Measurements from ENCODE around the gene CDR2.

CDR2 gene

DNA sequence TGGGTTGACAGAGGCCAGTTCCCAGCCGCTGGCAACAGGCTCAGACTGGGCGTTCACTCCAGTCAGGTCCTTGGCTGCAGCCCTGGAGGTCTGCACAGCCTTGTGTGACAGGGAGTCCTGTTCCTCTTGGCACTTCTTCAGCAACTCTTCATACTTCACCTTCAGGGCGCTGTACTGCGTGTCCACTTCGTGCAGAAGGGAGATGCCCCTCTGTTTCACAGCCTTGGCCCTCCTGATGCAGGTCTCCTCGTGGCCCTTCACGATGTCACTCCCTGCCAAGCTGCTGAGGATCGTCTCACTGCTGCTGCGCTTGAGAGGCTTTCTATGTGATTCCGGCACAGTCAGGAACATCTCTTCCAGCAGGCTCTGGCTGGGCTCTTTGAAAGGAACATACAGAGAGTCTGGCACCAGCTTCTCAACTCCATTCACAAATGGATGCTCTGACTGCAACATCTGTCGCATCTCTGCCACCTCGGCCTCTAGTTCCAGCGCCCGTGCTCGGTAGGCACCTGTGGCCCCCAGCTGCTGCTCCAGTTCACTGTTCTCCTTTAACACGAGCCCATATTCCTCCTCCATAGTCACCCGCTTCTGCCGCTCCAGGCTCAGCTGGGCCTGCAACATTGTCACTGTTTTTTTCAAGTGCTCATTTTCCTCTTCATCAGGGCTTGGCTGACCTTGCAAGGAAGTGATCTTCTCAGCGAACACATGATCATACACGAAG lies 27.2 kb downstream of the CDR2 start:
- Histone ChIP-seq H3K4me3 (ENCODE audit: control insufficient read depth in 1 of 7, extremely low read depth in 1 of 7, insufficient read depth in 4 of 7, low read depth in 2 of 7, low read length in 6 of 7) (no peak overlapping the region), H3K9me3 (ENCODE audit: control extremely low read depth in 1 of 5, control insufficient read depth in 4 of 5, insufficient read depth in 2 of 5, low read depth in 1 of 5, low read length in 4 of 5) (no peaks in the 10 kb centered on the region), H3K36me3 (ENCODE audit: control insufficient read depth in 4 of 4, insufficient read depth in 4 of 4, low read length in 3 of 4) (peaks cover 7 to 31% (median 14%) of the 10 kb centered on the region in 4 experiments), H3K4me1 (ENCODE audit: control extremely low read depth in 1 of 4, control insufficient read depth in 4 of 4, insufficient read depth in 4 of 4, low read length in 3 of 4) (peaks cover 0 to 3% (median 0%) of the 10 kb centered on the region in 4 experiments), H3K27me3 (replicated peaks in 2 of 5; ENCODE audit: control insufficient read depth in 4 of 5, insufficient read depth in 5 of 5, low read length in 4 of 5) (no peaks in the 10 kb centered on the region), H3K27ac (ENCODE audit: insufficient read depth in 1 of 2, low read depth in 1 of 2, low read length in 2 of 2, poor library complexity in 1 of 2, severe bottlenecking in 2 of 2) (no peak overlapping the region)
- DNase-seq, result no peak
- ChIA-PET CTCF (interaction anchor here (1.3 kb wide), 1 partner anchor 25 kb away, joined by 3 read pairs; no protein-coding TSS in a partner anchor), POLR2A (no interaction called here)
- 97% methylated on average over 15 of the region's 20 CpGs for WGBS (ENCODE audit: insufficient coverage)

DNA sequence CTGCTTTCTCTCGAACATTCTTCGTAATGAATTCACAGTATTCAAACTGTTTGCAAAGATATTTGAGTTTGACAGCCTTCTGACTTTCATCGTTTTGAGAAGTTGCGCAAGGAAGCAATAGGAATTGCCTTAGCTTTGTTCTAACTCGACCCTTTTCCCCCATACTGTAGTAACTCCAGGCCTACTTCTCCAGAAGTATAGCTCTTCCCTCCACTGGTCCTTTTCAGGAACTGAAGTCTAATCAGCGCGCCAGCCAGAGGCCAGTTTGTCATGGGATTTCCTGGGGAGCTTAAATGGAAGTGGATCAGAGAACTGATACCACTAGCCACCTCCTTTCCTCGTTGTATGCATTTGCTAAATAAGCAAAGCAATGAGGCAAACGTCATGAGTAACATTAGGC lies 27.9 kb downstream of the CDR2 start:
- Histone ChIP-seq H3K27ac (ENCODE audit: insufficient read depth in 1 of 2, low read depth in 1 of 2, low read length in 2 of 2, poor library complexity in 1 of 2, severe bottlenecking in 2 of 2) (no peak overlapping the region), H3K9me3 (ENCODE audit: control extremely low read depth in 1 of 5, control insufficient read depth in 4 of 5, insufficient read depth in 2 of 5, low read depth in 1 of 5, low read length in 4 of 5) (no peaks in the 10 kb centered on the region), H3K4me3 (ENCODE audit: control insufficient read depth in 1 of 7, extremely low read depth in 1 of 7, insufficient read depth in 4 of 7, low read depth in 2 of 7, low read length in 6 of 7) (no peak overlapping the region), H3K4me1 (ENCODE audit: control extremely low read depth in 1 of 4, control insufficient read depth in 4 of 4, insufficient read depth in 4 of 4, low read length in 3 of 4) (no peaks in the 10 kb centered on the region), H3K27me3 (replicated peaks in 2 of 5; ENCODE audit: control insufficient read depth in 4 of 5, insufficient read depth in 5 of 5, low read length in 4 of 5) (no peaks in the 10 kb centered on the region), H3K36me3 (ENCODE audit: control insufficient read depth in 4 of 4, insufficient read depth in 4 of 4, low read length in 3 of 4) (peaks cover 7 to 31% (median 14%) of the 10 kb centered on the region in 4 experiments)
- ChIA-PET POLR2A (no interaction called here), CTCF (interaction anchor here (1.3 kb wide), 1 partner anchor 26 kb away, joined by 3 read pairs; no protein-coding TSS in a partner anchor)
- WGBS (ENCODE audit: insufficient coverage), result 44% methylated on average over 7 of the region's 9 CpGs
- DNase-seq, result no peak

DNA sequence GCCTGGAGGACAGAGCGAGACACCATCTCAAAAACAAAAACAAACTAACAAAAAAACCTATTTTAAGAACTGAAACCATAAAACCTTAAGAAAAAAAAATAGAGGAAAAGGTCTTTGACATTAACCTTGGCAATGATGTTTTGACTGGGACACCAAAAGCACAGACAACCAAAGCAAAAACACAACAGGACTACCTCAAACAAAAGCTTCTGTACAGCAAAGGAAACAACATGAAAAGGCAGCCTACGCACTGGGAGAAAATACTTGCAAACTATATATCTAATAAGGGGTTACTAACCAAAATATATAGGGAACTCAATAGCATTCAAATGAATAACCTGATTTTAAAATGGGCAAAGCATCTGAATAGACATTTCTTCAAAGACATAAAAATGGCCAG lies 32.3 kb downstream of the CDR2 start:
- H3K27ac ChIP-seq (ENCODE audit: insufficient read depth in 1 of 2, low read depth in 1 of 2, low read length in 2 of 2, poor library complexity in 1 of 2, severe bottlenecking in 2 of 2), result no peak overlapping the region
- H3K4me3 ChIP-seq (ENCODE audit: control insufficient read depth in 1 of 7, extremely low read depth in 1 of 7, insufficient read depth in 4 of 7, low read depth in 2 of 7, low read length in 6 of 7), result no peak overlapping the region
- peaks cover under 1 to 7% (median 2%) of the 10 kb centered on the region in 4 experiments for H3K36me3 ChIP-seq (ENCODE audit: control insufficient read depth in 4 of 4, insufficient read depth in 4 of 4, low read length in 3 of 4)
- POLR2A ChIA-PET, result no interaction called here
- H3K9me3 ChIP-seq (ENCODE audit: control extremely low read depth in 1 of 5, control insufficient read depth in 4 of 5, insufficient read depth in 2 of 5, low read depth in 1 of 5, low read length in 4 of 5), result peaks cover 0 to 27% (median 3%) of the 10 kb centered on the region in 5 experiments
- WGBS (ENCODE audit: insufficient coverage), result no CpG with 5 or more reads among the region's 2 CpGs
- H3K27me3 ChIP-seq (replicated peaks in 2 of 5; ENCODE audit: control insufficient read depth in 4 of 5, insufficient read depth in 5 of 5, low read length in 4 of 5), result no peaks in the 10 kb centered on the region
- DNase-seq, result no peak
- CTCF ChIA-PET, result no interaction called here
- no peaks in the 10 kb centered on the region for H3K4me1 ChIP-seq (ENCODE audit: control extremely low read depth in 1 of 4, control insufficient read depth in 4 of 4, insufficient read depth in 4 of 4, low read length in 3 of 4)

DNA sequence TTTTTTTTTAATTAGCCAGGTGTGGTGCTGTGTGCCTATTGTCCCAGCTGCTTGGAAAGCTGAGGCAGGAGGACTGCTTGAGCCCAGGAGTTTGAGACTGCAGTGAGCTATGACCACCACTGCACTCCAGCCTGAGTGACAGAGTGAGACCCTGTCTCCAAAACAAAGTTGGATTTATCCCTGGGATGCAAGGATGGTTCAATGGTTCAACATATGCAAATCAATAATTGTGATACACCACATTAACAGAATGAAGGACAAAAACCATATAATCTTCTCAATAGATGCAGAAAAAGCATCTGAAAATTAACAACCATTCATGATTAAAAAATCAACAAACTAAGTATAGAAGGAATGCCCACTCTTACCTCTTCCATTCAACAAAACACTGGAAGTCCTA lies 33.5 kb downstream of the CDR2 start:
- DNase-seq, result no peak
- Histone ChIP-seq H3K9me3 (ENCODE audit: control extremely low read depth in 1 of 5, control insufficient read depth in 4 of 5, insufficient read depth in 2 of 5, low read depth in 1 of 5, low read length in 4 of 5) (peaks cover 2 to 36% (median 9%) of the 10 kb centered on the region in 5 experiments), H3K36me3 (ENCODE audit: control insufficient read depth in 4 of 4, insufficient read depth in 4 of 4, low read length in 3 of 4) (peaks cover 4 to 5% (median 4%) of the 10 kb centered on the region in 4 experiments), H3K27me3 (replicated peaks in 2 of 5; ENCODE audit: control insufficient read depth in 4 of 5, insufficient read depth in 5 of 5, low read length in 4 of 5) (no peaks in the 10 kb centered on the region), H3K4me1 (ENCODE audit: control extremely low read depth in 1 of 4, control insufficient read depth in 4 of 4, insufficient read depth in 4 of 4, low read length in 3 of 4) (no peaks in the 10 kb centered on the region), H3K4me3 (ENCODE audit: control insufficient read depth in 1 of 7, extremely low read depth in 1 of 7, insufficient read depth in 4 of 7, low read depth in 2 of 7, low read length in 6 of 7) (no peak overlapping the region), H3K27ac (ENCODE audit: insufficient read depth in 1 of 2, low read depth in 1 of 2, low read length in 2 of 2, poor library complexity in 1 of 2, severe bottlenecking in 2 of 2) (no peak overlapping the region)
- POLR2A ChIA-PET, result no interaction called here
- CTCF ChIA-PET, result interaction anchor here (0.5 kb wide), 1 partner anchor 209 kb away, joined by 3 read pairs; no protein-coding TSS in a partner anchor

DNA sequence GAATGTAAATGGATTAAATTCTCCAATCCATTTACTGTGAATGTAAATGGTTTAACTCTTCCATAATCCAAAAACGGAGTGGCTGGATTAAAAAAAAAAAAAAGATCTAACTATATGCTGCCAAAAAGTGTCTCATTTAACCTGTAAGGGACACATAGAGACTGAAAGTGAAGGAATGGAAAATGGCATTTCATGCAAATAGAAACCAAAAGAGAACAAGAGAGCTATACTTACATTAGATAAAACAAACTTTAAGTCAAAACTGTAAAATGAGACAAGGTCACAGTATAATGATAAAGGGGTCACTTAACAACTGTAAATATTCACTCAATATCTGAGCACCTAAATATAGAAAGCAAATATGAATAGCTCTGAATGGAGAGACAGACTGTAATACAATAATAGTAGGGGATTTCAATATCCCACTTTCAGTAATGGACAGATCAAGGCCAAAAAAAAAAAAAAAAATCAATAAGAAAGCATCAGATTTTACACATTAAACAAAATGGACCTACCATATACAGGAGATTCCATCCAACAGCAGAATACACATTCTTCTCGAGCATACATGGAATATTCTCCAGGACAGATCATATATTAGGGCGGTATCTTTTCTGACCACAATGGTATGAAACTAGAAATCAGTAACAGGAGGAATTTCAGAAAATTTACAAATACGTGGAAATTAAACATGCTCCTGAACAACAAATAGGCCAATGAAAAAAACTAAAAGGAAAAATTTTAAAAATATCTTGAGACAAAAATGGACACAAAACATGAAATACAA lies 36.4 kb downstream of the CDR2 start:
- 94% methylated on average over 3 of the region's 4 CpGs for WGBS (ENCODE audit: insufficient coverage)

DNA sequence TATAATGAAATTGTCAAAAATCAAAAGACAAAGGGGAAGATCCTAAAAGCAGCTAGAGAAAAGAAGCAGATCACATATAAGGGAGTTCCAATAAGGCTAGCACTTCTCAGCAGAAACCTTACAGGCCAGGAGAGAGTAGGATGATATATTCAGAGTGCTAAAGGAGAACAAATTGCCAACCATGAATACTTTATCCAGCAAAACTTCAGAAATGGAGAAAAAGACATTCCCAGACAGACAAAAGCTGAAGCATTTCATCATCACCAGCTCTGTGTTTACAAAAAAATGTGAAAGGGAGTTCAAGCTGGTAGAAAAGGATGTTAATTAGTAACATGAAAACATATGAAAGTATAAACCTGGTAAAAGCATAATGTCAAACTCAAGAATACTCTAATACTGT lies 37.4 kb downstream of the CDR2 start:
- ChIA-PET POLR2A (no interaction called here), CTCF (interaction anchor here (0.7 to 1.7 kb wide), 3 partner anchors 12 to 33 kb away, joined by 3 to 4 read pairs (median 4); no protein-coding TSS in a partner anchor)
- Histone ChIP-seq H3K9me3 (ENCODE audit: control extremely low read depth in 1 of 5, control insufficient read depth in 4 of 5, insufficient read depth in 2 of 5, low read depth in 1 of 5, low read length in 4 of 5) (peaks cover 2 to 51% (median 14%) of the 10 kb centered on the region in 5 experiments), H3K4me1 (ENCODE audit: control extremely low read depth in 1 of 4, control insufficient read depth in 4 of 4, insufficient read depth in 4 of 4, low read length in 3 of 4) (no peaks in the 10 kb centered on the region), H3K36me3 (ENCODE audit: control insufficient read depth in 4 of 4, insufficient read depth in 4 of 4, low read length in 3 of 4) (peaks cover 20 to 40% (median 38%) of the 10 kb centered on the region in 4 experiments), H3K27ac (ENCODE audit: insufficient read depth in 1 of 2, low read depth in 1 of 2, low read length in 2 of 2, poor library complexity in 1 of 2, severe bottlenecking in 2 of 2) (no peak overlapping the region), H3K4me3 (ENCODE audit: control insufficient read depth in 1 of 7, extremely low read depth in 1 of 7, insufficient read depth in 4 of 7, low read depth in 2 of 7, low read length in 6 of 7) (no peak overlapping the region), H3K27me3 (replicated peaks in 2 of 5; ENCODE audit: control insufficient read depth in 4 of 5, insufficient read depth in 5 of 5, low read length in 4 of 5) (no peaks in the 10 kb centered on the region)
- no peak for DNase-seq

More for the DNA sequence above, 36.4 kb downstream of the CDR2 start:
- CTCF ChIA-PET, result interaction anchor here (1.5 to 1.7 kb wide), 2 partner anchors 32 to 1097 kb away, joined by 3 to 4 read pairs; no protein-coding TSS in a partner anchor
- Histone ChIP-seq H3K9me3 (ENCODE audit: control extremely low read depth in 1 of 5, control insufficient read depth in 4 of 5, insufficient read depth in 2 of 5, low read depth in 1 of 5, low read length in 4 of 5) (peaks cover 2 to 51% (median 14%) of the 10 kb centered on the region in 5 experiments), H3K4me3 (ENCODE audit: control insufficient read depth in 1 of 7, extremely low read depth in 1 of 7, insufficient read depth in 4 of 7, low read depth in 2 of 7, low read length in 6 of 7) (no peak overlapping the region), H3K4me1 (ENCODE audit: control extremely low read depth in 1 of 4, control insufficient read depth in 4 of 4, insufficient read depth in 4 of 4, low read length in 3 of 4) (no peaks in the 10 kb centered on the region), H3K27me3 (replicated peaks in 2 of 5; ENCODE audit: control insufficient read depth in 4 of 5, insufficient read depth in 5 of 5, low read length in 4 of 5) (no peaks in the 10 kb centered on the region), H3K27ac (ENCODE audit: insufficient read depth in 1 of 2, low read depth in 1 of 2, low read length in 2 of 2, poor library complexity in 1 of 2, severe bottlenecking in 2 of 2) (no peak overlapping the region), H3K36me3 (ENCODE audit: control insufficient read depth in 4 of 4, insufficient read depth in 4 of 4, low read length in 3 of 4) (peaks cover 17 to 32% (median 30%) of the 10 kb centered on the region in 4 experiments)
- no peak for DNase-seq
- POLR2A ChIA-PET, result no interaction called here

DNA sequence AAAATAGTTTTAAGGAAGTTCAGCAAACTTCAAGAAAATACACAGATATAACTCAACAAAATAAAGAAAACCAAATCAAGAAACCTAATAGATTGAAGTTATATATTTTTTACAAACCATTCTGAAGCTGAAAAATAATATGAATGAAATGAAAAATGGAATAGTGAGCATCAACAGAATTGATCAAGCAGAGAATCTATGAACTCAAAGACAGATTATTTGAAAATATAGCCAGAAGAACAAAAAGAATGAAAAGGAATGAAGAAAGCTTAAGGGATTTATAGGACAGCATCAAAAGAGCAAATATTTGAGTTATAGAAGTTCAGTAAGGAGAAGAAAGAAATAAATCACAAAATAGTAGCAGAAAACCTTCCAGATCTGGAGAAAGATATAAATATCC lies 37.8 kb downstream of the CDR2 start:
- H3K4me1 ChIP-seq (ENCODE audit: control extremely low read depth in 1 of 4, control insufficient read depth in 4 of 4, insufficient read depth in 4 of 4, low read length in 3 of 4), result no peaks in the 10 kb centered on the region
- no peak overlapping the region for H3K4me3 ChIP-seq (ENCODE audit: control insufficient read depth in 1 of 7, extremely low read depth in 1 of 7, insufficient read depth in 4 of 7, low read depth in 2 of 7, low read length in 6 of 7)
- no peak for DNase-seq
- peaks cover 2 to 51% (median 14%) of the 10 kb centered on the region in 5 experiments for H3K9me3 ChIP-seq (ENCODE audit: control extremely low read depth in 1 of 5, control insufficient read depth in 4 of 5, insufficient read depth in 2 of 5, low read depth in 1 of 5, low read length in 4 of 5)
- ChIA-PET CTCF (interaction anchor here (0.7 to 1.7 kb wide), 4 partner anchors 12 to 34 kb away, joined by 3 to 6 read pairs (median 4); no protein-coding TSS in a partner anchor), POLR2A (no interaction called here)
- H3K27ac ChIP-seq (ENCODE audit: insufficient read depth in 1 of 2, low read depth in 1 of 2, low read length in 2 of 2, poor library complexity in 1 of 2, severe bottlenecking in 2 of 2), result no peak overlapping the region
- H3K36me3 ChIP-seq (ENCODE audit: control insufficient read depth in 4 of 4, insufficient read depth in 4 of 4, low read length in 3 of 4), result peaks cover 21 to 45% (median 42%) of the 10 kb centered on the region in 4 experiments
- H3K27me3 ChIP-seq (replicated peaks in 2 of 5; ENCODE audit: control insufficient read depth in 4 of 5, insufficient read depth in 5 of 5, low read length in 4 of 5), result no peaks in the 10 kb centered on the region
